Pancreas (tissue), 10 donors: ENCODE results near the gene LRMDA. TPM values are rescaled to one million over a fixed set of nuclear protein-coding genes. Genes with fewer than 3 reads are reported as not detected.

ENCODE experiments used
- ATAC-seq, 4 donors: fragments of 200-7000 bp; cut with Tn5 transposase; one replicate each; pipeline versions ENCODE4 v1.8.0 to v1.9.1; 2020; ENCODE audit warnings: mild to moderate bottlenecking in 4 of 4, moderate library complexity in 4 of 4
- DNase-seq, 6 donors: peaks; one replicate each; pipeline ENCODE4 v3.0.0-alpha.2; 2020
- FAIRE-seq: peaks from 2 replicates; lab custom pipeline; 2012; peaks lifted over from hg19 to GRCh38; lab: Jason Lieb, UNC
- H3K27ac ChIP-seq, 4 donors: fragments of 200-600 bp; sonication (generic); 1 replicate in 3 of 4; 2 replicates in 1 of 4; pipeline versions ENCODE4 v1.5.0 to v1.8.0; 2020
- H3K27me3 ChIP-seq, 4 donors: fragments of 200-600 bp; one replicate each; pipeline ENCODE4 v1.8.0; 2021
- H3K36me3 ChIP-seq, 3 donors: fragments of 200-600 bp; sonication (generic) in 1 of 3; one replicate each; pipeline versions ENCODE4 v1.5.0 to v1.8.0; 2020 to 2021
- H3K4me1 ChIP-seq, 3 donors: fragments of 200-600 bp; one replicate each; pipeline ENCODE4 v1.8.0; 2021
- H3K4me3 ChIP-seq, 4 donors: fragments of 200-600 bp; sonication (generic) in 2 of 4; one replicate each; pipeline versions ENCODE4 v1.5.0 to v1.8.0; 2020 to 2021
- H3K9me3 ChIP-seq, 4 donors: fragments of 200-600 bp; one replicate each; pipeline ENCODE4 v1.8.0; 2021
- WGBS, 2 donors: extraction: QIAGEN DNeasy Blood & Tissue Kit; methylation state at CpG; one replicate each; pipeline ENCODE4 v1.1.7; 2013; 5-methylcytosine and 5-hydroxymethylcytosine counted together
- intact Hi-C, 3 donors: fragments of 100-400 bp; cut with DNase I; formaldehyde crosslinking; loops; one replicate each; pipeline versions ENCODE4 v1.11.1 to v1.14.2; 2022
- polyA plus RNA-seq, 2 donors: library from polyadenylated mRNA; stranded (reverse); fragments of 200-250 nt; gene quantifications; one replicate each; pipeline ENCODE4 v1.2.3, GENCODE V29; 2013
- total RNA-seq, 6 donors: library from RNA; stranded (reverse); fragmentation: NEBNext Ultra II Directional in 4 of 6; extraction: Animal tissue kit (Norgen Biotek cat#: 25700) in 4 of 6; gene quantifications; one replicate each; pipeline versions ENCODE4 v1.2.1 to v1.2.4, GENCODE V29; 2021 to 2023
- TF ChIP-seq, protein P1 (sequence below), 4 donors: fragments of 200-600 bp; sonication (generic) in 3 of 4; IDR thresholded peaks; one replicate each; pipeline versions ENCODE4 v1.5.0 to v1.8.0; 2021; ENCODE audit warnings: antibody characterized with exemption in 4 of 4
- donor health status: healthy with polysubstance abuse.
- donor health status: DM: no; HTN: no; CAD: no; lungs with moderate emphysema.
- donor health status: DM: no; HTN: no; CAD: no.
- donor health status: control.
- donor health status: control.
- donor health status: Bipolar disorder and iron deficiency.
- donor health status: DM: yes; HTN: yes; CAD: no.
- donor health status: DM: no; HTN: no; CAD: no.
- donor health status: DM: no; HTN: no; CAD: no.
- donor health status: DM: yes; HTN: yes; CAD: no.

Gene LRMDA
- total and polyA plus RNA-seq, 8 donors: 4.6 to 21.2 (median 13.4) TPM

DNA sequence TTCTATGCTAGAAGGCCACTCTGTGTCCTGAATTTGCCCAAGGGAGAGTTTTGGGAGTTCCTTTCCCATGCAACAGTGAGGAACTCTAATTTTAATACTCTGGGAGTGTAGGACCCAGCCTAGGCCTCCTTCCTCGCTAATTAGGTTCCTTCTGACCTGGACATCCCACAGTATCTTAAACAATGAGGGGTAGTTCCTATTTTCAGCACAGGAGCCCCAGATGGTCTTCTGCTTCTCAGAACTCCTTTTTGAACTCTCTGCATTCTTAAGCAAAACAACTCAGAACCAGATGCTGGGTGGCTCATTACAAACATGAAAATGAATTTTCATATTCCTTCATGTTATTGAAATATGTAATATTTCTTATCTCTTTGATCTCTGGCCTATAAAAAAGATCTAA is 116.9 kb downstream of the LRMDA start:
- no peak overlapping the region for H3K4me3 ChIP-seq
- DNase-seq (no peak), ATAC-seq (no peak), FAIRE-seq (no peak)
- TF ChIP-seq, protein P1, sequence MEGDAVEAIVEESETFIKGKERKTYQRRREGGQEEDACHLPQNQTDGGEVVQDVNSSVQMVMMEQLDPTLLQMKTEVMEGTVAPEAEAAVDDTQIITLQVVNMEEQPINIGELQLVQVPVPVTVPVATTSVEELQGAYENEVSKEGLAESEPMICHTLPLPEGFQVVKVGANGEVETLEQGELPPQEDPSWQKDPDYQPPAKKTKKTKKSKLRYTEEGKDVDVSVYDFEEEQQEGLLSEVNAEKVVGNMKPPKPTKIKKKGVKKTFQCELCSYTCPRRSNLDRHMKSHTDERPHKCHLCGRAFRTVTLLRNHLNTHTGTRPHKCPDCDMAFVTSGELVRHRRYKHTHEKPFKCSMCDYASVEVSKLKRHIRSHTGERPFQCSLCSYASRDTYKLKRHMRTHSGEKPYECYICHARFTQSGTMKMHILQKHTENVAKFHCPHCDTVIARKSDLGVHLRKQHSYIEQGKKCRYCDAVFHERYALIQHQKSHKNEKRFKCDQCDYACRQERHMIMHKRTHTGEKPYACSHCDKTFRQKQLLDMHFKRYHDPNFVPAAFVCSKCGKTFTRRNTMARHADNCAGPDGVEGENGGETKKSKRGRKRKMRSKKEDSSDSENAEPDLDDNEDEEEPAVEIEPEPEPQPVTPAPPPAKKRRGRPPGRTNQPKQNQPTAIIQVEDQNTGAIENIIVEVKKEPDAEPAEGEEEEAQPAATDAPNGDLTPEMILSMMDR (IDR thresholded peaks at IDR 0.05): no peak
- H3K9me3 ChIP-seq: no peaks in the 10 kb centered on the region
- intact Hi-C loops: no loop called here
- no peaks in the 10 kb centered on the region for H3K27me3 ChIP-seq
- 92% methylated on average over 1 of the region's 1 CpG for WGBS, 2 donors
- H3K36me3 ChIP-seq: no peaks in the 10 kb centered on the region
- peaks cover 0 to 9% (median 0%) of the 10 kb centered on the region in 3 donors for H3K4me1 ChIP-seq
- H3K27ac ChIP-seq: no peak overlapping the region

- TF ChIP-seq, protein P1 (IDR thresholded peaks at IDR 0.05): no peak
- Histone ChIP-seq H3K9me3 (no peaks in the 10 kb centered on the region), H3K36me3 (no peaks in the 10 kb centered on the region), H3K4me3 (no peak overlapping the region), H3K4me1 (peaks cover 0 to 9% (median 0%) of the 10 kb centered on the region in 3 donors), H3K27ac (no peak overlapping the region), H3K27me3 (no peaks in the 10 kb centered on the region)
- intact Hi-C loops: no loop called here
- no peak for ATAC-seq
- FAIRE-seq: no peak
- DNase-seq: no peak
Observed at GRCh38 chr10:75550191-75550590, 118.8 kb downstream of the LRMDA start.

DNA sequence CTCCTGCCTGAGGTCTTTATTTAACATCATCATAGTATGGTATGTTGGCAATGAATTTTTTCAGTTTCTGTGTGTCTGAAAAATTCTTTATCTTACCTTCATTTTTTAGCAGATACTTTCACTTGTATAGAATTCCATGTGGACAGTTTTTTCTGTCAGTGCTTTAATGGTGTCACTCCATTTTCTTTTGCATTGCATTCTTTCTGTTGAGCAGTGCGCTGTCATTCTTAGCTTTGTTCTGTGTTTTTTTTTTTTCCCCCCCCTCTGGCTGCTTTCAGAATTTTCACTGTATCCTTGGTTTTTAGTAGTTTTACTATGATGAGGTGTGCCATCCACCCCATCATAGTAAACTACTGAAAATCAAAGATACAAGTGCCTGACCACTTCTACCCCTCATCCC is 120.7 kb downstream of the LRMDA start:
- WGBS, 2 donors: 94 to 100% methylated on average over 1 of the region's 1 CpG
- TF ChIP-seq, protein P1 (IDR thresholded peaks at IDR 0.05): no peak
- Histone ChIP-seq H3K36me3 (no peaks in the 10 kb centered on the region), H3K4me3 (no peak overlapping the region), H3K4me1 (peaks cover 0 to 5% (median 0%) of the 10 kb centered on the region in 3 donors), H3K9me3 (no peaks in the 10 kb centered on the region), H3K27ac (no peak overlapping the region), H3K27me3 (no peaks in the 10 kb centered on the region)
- intact Hi-C loops: no loop called here
- FAIRE-seq (no peak), ATAC-seq (no peak), DNase-seq (no peak)

- Histone ChIP-seq H3K36me3 (no peaks in the 10 kb centered on the region), H3K4me1 (no peaks in the 10 kb centered on the region), H3K9me3 (no peaks in the 10 kb centered on the region), H3K27ac (no peak overlapping the region), H3K4me3 (no peak overlapping the region), H3K27me3 (no peaks in the 10 kb centered on the region)
- TF ChIP-seq, protein P1 (IDR thresholded peaks at IDR 0.05): no peak
- ATAC-seq (no peak), FAIRE-seq (no peak), DNase-seq (no peak)
- intact Hi-C loops: no loop called here
- WGBS, 2 donors: 97 to 100% methylated on average over 1 of the region's 1 CpG
Observed at GRCh38 chr10:75553550-75553949, 122.1 kb downstream of the LRMDA start.

DNA sequence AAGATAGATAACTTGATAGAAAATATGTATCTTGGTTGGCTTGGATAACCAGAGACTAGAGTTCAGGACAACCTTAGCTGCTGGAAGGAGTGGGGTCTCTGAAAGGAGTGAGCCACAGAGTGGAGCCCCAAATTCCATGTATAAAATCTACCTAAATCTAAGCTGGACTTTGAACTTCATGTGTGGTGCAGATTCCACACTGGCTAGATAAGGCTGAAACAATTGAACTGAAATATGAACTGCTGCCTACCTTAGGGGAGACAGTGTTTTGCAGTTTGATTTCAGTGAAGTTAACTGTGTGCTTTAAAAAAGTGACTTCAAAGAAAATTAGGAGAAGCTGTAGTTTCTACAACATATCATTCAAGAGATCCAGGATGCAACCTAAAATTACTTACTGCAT is 123.9 kb downstream of the LRMDA start:
- ATAC-seq (peak in 2 of 4 donors; percentile 25 to 54), FAIRE-seq (no peak), DNase-seq (no peak)
- Histone ChIP-seq H3K27me3 (no peaks in the 10 kb centered on the region), H3K27ac (no peak overlapping the region), H3K9me3 (no peaks in the 10 kb centered on the region), H3K4me3 (no peak overlapping the region), H3K4me1 (no peaks in the 10 kb centered on the region), H3K36me3 (no peaks in the 10 kb centered on the region)
- TF ChIP-seq, protein P1 (IDR thresholded peaks at IDR 0.05): no peak
- intact Hi-C loops: no loop called here
